HG03460 (cell line): Measurements from ENCODE around the gene PODXL2.
"Not testable (repeated sequence)": the region's sequence is repeated elsewhere in the genome, so short reads cannot be mapped to it uniquely, and the experiment has no call there.

ENCODE experiments used
- ATAC-seq: cut with Tn5 transposase; IDR thresholded peaks from one replicate; pipeline ENCODE4 v1.9.1; 2021; ENCODE audit not compliant: unreplicated experiment

Gene PODXL2

GRCh38 chr3:127654993-127655392 is 26.0 kb downstream of the PODXL2 start:
- not testable (repeated sequence) for ATAC-seq

- no peak for ATAC-seq
These were observed 26.7 kb downstream of the PODXL2 start for GRCh38 chr3:127655641-127656040.

GRCh38 chr3:127656906-127657305 is 27.9 kb downstream of the PODXL2 start:
- no peak for ATAC-seq

GRCh38 chr3:127658234-127658633 is 29.2 kb downstream of the PODXL2 start:
- no peak for ATAC-seq

GRCh38 chr3:127660621-127661251 is 31.8 kb downstream of the PODXL2 start:
- no peak for ATAC-seq

DNA sequence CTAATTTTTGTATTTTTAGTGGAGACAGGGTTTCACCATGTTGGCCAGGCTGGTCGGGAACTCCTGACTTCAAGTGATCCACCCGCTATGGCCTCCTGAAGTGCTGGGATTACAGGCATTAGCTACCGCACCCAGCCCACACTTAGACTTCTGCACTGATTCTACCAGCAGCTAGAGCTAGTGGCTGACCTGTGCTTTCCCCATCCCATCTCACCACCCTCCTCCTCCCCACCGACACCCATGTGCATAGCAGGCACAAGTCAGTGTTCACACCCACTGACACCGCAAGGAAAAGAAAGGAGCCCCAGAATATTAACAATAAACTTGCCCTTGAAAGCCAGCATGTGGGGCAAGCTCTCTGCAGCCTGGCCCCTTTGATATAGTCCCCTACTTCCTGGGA is 32.6 kb downstream of the PODXL2 start:
- no peak for ATAC-seq

GRCh38 chr3:127662001-127662469 is 33.0 kb downstream of the PODXL2 start:
- no peak for ATAC-seq

- ATAC-seq, result no peak
These were observed 34.2 kb downstream of the PODXL2 start for GRCh38 chr3:127663151-127663550.

DNA sequence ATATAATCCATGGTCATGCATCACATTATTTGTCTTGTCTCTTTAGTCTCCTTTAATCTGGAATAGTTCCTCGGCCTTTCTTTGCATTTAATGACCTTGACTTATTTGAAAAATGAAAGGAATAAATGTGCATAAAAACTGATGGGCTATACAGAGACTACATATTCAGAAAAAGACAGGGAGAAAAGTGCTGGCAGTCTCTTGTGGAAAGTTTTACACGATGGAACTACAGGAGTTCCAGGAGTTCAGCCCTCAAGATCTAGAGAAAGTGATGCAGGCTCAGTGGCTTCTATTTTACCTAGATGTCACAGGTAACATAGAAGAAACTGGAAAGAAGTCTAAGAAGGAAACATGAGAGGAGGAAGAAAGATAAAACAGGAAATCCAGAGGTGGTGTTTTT is 36.2 kb downstream of the PODXL2 start:
- no peak for ATAC-seq

- ATAC-seq, result no peak
These were observed 36.6 kb downstream of the PODXL2 start for GRCh38 chr3:127665586-127665985.

DNA sequence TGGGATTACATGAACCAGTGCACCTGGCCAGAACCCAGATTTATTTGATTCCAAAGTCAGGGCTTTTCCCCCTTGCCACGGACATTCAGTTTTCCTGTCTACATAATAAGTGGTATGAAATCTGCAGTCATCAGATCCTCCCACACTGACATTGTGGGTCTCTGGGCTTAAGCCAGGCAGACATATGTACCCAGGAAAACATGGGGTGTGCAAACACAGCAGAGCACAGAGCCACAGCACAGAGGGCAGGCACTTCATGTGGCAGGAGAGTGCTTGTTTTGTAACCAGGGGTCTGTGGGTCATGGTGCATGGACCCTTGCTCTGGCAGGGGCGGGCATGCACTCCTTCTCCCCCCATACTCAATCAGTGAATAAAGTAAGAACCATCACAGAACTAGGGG is 37.7 kb downstream of the PODXL2 start:
- ATAC-seq, result no peak

DNA sequence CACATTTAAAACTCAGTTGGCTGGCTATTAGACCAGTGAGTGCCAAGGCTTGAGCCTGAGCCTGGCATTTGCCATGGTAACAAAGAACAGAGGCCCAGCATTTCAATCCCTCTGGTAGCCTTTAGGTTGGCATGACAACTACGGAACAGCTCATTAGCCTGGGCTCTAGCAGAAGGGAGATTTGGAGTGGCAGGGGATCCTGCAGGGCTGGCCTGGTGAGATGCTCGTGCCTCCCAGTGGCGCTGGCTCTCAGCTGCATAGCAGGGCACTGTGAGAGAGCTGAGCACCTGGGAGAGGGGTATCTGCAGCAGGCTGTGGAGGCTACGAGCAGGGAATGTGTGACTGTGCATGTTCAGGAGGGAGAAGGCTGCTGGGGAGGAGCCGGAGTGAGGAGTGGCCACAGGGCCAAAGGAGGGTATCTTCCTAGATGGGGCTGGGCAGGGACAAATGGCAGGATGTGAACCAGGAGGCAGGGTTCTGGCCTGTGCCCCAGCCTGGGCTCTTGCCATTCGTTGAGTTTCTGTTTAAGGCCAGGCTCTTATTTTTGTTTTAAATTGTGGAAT is 38.2 kb downstream of the PODXL2 start:
- no peak for ATAC-seq

- no peak for ATAC-seq
These were observed 39.9 kb downstream of the PODXL2 start for GRCh38 chr3:127668906-127669305.

DNA sequence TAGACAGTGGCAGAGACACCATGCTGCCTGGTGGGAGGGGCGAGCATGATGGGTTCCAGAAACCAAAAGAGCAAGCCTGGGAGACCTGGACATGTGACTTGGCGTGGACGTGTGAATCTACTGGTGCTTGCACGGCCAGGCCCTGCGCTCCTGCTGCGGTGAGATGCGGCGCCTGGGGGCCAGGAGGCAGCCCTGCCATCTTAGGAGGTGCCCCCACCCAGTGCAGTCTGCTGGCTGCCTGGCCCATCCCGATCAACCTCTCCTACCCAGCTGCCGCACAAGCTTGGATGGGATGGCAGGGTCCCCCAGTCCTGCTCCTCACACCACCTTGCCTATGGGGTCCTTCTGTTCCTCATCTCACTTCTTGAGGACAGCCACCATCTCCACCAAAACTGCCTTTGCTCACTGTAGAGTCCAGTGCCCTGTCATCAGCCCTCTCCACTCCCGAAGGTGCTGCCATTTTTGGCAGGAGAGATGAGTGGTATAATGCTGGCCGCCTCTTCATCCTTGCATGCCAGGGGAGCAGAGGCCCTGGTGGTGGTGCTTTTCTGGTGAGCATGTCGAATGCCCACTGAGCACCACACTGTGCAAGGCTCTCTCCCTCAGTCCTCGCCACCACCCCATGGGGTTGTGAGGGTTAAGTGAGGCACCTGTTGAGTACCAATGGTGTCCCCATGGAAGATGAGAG is 40.7 kb downstream of the PODXL2 start:
- no peak for ATAC-seq

GRCh38 chr3:127670229-127670559 is 41.2 kb downstream of the PODXL2 start:
- ATAC-seq, result no peak

DNA sequence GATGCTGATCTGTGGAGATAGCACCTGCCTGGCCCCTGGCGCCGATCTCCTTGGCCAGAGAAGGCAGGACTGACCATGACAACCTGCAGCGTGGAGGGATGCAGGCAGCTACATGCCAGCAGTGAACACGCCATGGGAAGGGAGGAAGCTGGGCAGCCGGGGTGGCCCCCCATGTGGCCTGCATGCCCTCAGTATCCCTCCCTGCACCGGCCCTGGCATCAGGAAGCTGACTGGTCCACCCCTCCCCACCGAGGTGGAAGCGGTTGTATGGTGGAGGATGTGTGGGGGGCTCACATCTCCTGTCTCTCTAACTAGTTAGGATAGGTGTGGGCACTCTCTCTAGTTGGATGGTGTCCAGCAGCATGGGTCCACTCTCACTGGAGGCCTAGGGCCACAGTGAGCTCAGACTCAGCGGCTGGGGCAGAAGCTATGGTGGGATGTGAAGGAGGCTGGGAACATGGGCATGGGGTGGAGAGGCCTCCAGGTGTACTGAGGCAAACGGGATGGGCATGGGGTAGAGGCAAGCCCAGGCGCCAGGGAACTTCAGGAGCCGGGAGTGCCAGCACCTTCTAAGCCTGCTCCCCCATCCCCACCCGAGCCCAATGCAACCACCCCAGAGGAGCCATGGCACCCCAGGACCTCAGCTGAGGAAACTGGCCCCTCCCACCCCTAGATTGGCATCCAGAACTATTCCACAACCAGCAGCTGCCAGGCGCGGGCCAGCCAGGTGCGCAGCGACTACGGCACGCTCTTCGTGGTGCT is 42.0 kb downstream of the PODXL2 start:
- ATAC-seq, result no peak

- peak; percentile 19 for ATAC-seq
These were observed 42.8 kb downstream of the PODXL2 start for GRCh38 chr3:127671523-127672428.

DNA sequence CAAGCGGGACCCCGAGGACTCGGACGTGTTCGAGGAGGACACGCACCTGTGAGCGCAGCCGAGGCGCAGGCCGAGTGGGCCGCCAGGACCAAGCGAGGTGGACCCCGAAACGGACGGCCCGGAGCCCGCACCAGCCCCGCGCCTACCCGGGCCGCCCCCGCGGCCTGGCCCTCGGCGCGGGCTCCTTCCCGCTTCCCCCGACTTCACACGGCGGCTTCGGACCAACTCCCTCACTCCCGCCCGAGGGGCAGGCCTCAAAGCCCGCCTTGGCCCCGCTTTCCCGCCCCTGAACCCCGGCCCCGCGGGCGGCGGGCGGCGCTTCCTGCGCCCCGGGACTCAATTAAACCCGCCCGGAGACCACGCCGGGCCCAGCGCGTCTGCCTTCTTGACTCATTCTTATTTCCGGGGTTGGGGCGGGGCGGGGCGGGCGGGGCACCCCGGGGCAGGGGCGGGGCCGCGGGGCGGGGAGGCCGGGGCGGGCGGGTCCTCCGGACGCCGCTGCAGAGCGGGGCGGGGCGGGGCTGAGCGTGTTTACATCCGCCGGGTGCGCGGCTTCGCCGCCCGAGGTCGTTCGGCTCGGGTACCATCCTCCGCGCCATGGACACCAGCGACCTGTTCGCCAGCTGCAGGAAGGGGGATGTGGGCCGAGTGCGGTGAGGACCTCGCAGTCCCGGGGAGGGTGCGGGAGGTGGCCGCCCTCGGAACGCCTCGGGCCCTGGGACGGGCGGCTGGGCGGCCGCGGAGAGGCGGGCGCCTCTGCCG is 43.6 kb downstream of the PODXL2 start, which contains the start of gene ABTB1:
Gene ABTB1, plus strand, starts transcription at position 524 of the 762 bp plus-strand sequence. Its CDS starts 74 bp downstream, at position 598.
- ATAC-seq, result peak; percentile 74

DNA sequence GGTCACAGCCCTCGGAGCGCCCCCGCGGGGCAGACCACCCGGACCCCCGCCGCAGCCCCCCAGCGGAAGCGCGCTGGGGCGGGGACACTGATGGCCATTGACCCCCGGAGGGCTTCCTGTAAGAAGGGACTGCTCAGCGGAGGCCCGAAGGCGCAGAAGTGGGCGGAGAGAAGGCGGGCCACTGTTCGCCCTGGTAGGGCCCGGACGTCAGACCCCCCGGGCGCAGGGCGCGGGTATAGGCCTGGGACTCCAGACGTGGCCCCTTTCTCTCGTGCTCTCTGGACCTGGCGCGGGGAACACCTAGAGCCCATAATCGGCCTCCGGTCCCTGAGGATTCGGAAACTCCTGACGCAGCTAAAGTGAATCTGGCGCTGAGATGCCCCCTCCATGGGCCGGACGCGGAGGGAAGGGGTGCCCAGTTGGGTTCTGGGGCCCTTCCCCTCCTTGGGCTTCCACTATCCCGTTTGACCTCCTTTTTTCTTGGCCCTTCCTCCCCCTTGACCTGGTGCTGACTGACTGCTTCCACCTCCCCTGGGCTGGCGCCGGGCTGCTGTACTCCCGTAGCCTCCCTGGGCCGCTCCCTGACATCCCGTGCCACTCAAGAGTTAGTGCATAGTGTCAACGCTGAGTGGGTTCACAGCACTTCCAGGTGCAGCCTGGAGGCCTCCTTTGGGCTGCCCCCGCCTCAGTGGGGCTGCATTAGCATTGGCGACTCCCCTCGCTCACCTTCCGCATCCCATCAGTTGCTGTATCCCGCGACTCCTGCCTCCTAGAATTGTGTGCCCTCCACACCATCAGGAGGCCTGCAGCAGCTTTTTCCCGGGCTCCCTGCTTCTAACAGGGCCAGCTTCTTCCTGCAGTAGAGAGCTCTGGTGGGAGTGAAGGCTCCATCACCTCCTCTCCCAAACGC is 44.5 kb downstream of the PODXL2 start:
- peak; percentile 38 for ATAC-seq
